SK-N-SH (cell line): Measurements from ENCODE around the gene PROM2. TPM values are rescaled to one million over a fixed set of nuclear protein-coding genes. Genes with fewer than 3 reads are reported as not detected.

Experiments
- CTCF ChIA-PET: fragments of 300-600, 350-600 bp; formaldehyde crosslinking; extraction: SDS; loops from one replicate; lab custom pipeline; 2021; lab: Yijun Ruan, JAX
- POLR2A ChIA-PET: fragments of 350-600 bp; sonication (Branson Sonifier 250); formaldehyde crosslinking; extraction: SDS; loops from one replicate; lab custom pipeline; 2020; ENCODE audit warnings: antibody characterized with exemption, inconsistent platforms; lab: Yijun Ruan, JAX
- DNase-seq: peaks from one replicate; pipeline ENCODE4 v3.0.0; 2012
- H2AFZ ChIP-seq: fragments of 200-600 bp; sonication (generic); 2 replicates; pipeline ENCODE4 v1.8.1; 2016; ENCODE audit warnings: antibody characterized with exemption, mild to moderate bottlenecking, low read depth
- H3F3A ChIP-seq: fragments of 200-600 bp; sonication (generic); replicated peaks from 2 replicates; pipeline ENCODE3; 2016; ENCODE audit warnings: antibody characterized with exemption, mild to moderate bottlenecking; ENCODE audit not compliant: insufficient read depth
- H3K27ac ChIP-seq, 2 experiments: fragments of 200-500 bp in 1 of 2; fragments of 200-600 bp in 1 of 2; sonication (Bioruptor generic) in 1 of 2; sonication (generic), shearing (Covaris generic) in 1 of 2; 2 replicates each; pipeline versions ENCODE4 v1.5.1 to v1.6.1; 2014 to 2016; ENCODE audit warnings: low read depth in 2 of 2, inconsistent platforms in 1 of 2, low read length in 1 of 2, mild to moderate bottlenecking in 1 of 2, mixed read lengths in 1 of 2
- H3K27me3 ChIP-seq: fragments of 200-600 bp; sonication (generic), shearing (Covaris generic); 2 replicates; pipeline ENCODE4 v1.6.1; 2016; ENCODE audit warnings: mixed run types; ENCODE audit not compliant: insufficient read depth
- H3K36me3 ChIP-seq, 2 experiments: fragments of 200-500 bp in 1 of 2; fragments of 200-600 bp in 1 of 2; sonication (Bioruptor generic) in 1 of 2; sonication (generic) in 1 of 2; replicated peaks in 1 of 2; 2 replicates each; pipeline versions ENCODE3 to v1.5.1; 2014 to 2016; ENCODE audit warnings: low read length in 1 of 2, mild to moderate bottlenecking in 1 of 2; ENCODE audit not compliant: insufficient read depth in 2 of 2, control insufficient read depth in 1 of 2
- H3K4me1 ChIP-seq, 2 experiments: fragments of 200-500 bp in 1 of 2; fragments of 200-600 bp in 1 of 2; sonication (Bioruptor generic) in 1 of 2; sonication (generic), shearing (Covaris generic) in 1 of 2; 2 replicates each; pipeline versions ENCODE4 v1.5.1 to v1.6.1; 2014 to 2016; ENCODE audit warnings: low read depth in 1 of 2, low read length in 1 of 2, mixed run types in 1 of 2; ENCODE audit not compliant: insufficient read depth in 2 of 2, control insufficient read depth in 1 of 2
- H3K4me2 ChIP-seq: fragments of 200-600 bp; sonication (generic), shearing (Covaris generic); 2 replicates; pipeline ENCODE4 v1.6.1; 2017; ENCODE audit warnings: mixed run types
- H3K4me3 ChIP-seq, 2 experiments: fragments of 200-500 bp in 1 of 2; fragments of 200-600 bp in 1 of 2; sonication (Bioruptor generic) in 1 of 2; sonication (generic), shearing (Covaris generic) in 1 of 2; 2 replicates each; pipeline versions ENCODE4 v1.5.1 to v1.8.1; 2014 to 2016; ENCODE audit warnings: low read depth in 2 of 2, inconsistent platforms in 1 of 2, low read length in 1 of 2, mild to moderate bottlenecking in 1 of 2, mixed read lengths in 1 of 2, moderate library complexity in 1 of 2
- H3K79me2 ChIP-seq: fragments of 200-600 bp; sonication (generic); 2 replicates; pipeline ENCODE4 v1.8.1; 2017; ENCODE audit warnings: mild to moderate bottlenecking; ENCODE audit not compliant: insufficient read depth
- H3K9ac ChIP-seq: fragments of 200-600 bp; sonication (generic); 2 replicates; pipeline ENCODE4 v1.6.1; 2017; ENCODE audit warnings: mixed run types
- H3K9me2 ChIP-seq: fragments of 200-600 bp; sonication (generic); 2 replicates; pipeline ENCODE4 v1.6.1; 2017; ENCODE audit warnings: mixed run types
- H3K9me3 ChIP-seq: fragments of 200-600 bp; sonication (generic); 2 replicates; pipeline ENCODE4 v1.6.1; 2017; ENCODE audit warnings: mixed run types, mild to moderate bottlenecking, moderate library complexity
- H4K20me1 ChIP-seq: fragments of 200-600 bp; sonication (generic); 2 replicates; pipeline ENCODE4 v1.6.1; 2017; ENCODE audit warnings: mild to moderate bottlenecking, mixed run types; ENCODE audit not compliant: insufficient read depth
- CHD2 ChIP-seq: fragments of 150-350 bp; IDR thresholded peaks from 2 replicates; pipeline ENCODE4 v1.6.1; 2018; ENCODE audit warnings: low read length; ENCODE audit not compliant: partially characterized antibody
- EP300 ChIP-seq, 2 experiments: IDR thresholded peaks; 2 replicates each; pipeline versions ENCODE4 v1.4.0 to v1.6.1; 2012; ENCODE audit warnings: borderline replicate concordance in 1 of 2, low read depth in 1 of 2, low read length in 1 of 2
- EZH2phosphoT487 ChIP-seq: fragments of 200-600 bp; sonication (generic); IDR thresholded peaks from 2 replicates; pipeline ENCODE4 v1.6.1; 2017; ENCODE audit warnings: low read depth, mixed run types, mild to moderate bottlenecking, antibody characterized with exemption, moderate library complexity, borderline replicate concordance
- FOXJ3 ChIP-seq: sonication (generic); formaldehyde crosslinking; IDR thresholded peaks from 2 replicates; pipeline ENCODE4 v1.5.1; 2020; ENCODE audit warnings: mild to moderate bottlenecking, missing genetic modification reagents
- JUND ChIP-seq: IDR thresholded peaks from 2 replicates; pipeline ENCODE4 v1.4.0; 2012
- MEF2A ChIP-seq: IDR thresholded peaks from 2 replicates; pipeline ENCODE4 v1.4.0; 2012; ENCODE audit warnings: low read depth, borderline replicate concordance
- MXI1 ChIP-seq: IDR thresholded peaks from 2 replicates; pipeline ENCODE4 v1.6.1; 2012; ENCODE audit warnings: mild to moderate bottlenecking, low read depth, low read length, improper control_type of control experiment
- RAD21 ChIP-seq: IDR thresholded peaks from 2 replicates; pipeline ENCODE4 v1.6.1; 2012; ENCODE audit warnings: mild to moderate bottlenecking, low read length
- RFX5 ChIP-seq: IDR thresholded peaks from 2 replicates; pipeline ENCODE4 v1.6.1; 2012; ENCODE audit warnings: mild to moderate bottlenecking, improper control_type of control experiment, low read length
- RXRA ChIP-seq: IDR thresholded peaks from 2 replicates; pipeline ENCODE4 v1.4.0; 2012; ENCODE audit warnings: low read depth, mild to moderate bottlenecking, borderline replicate concordance
- SIN3A ChIP-seq: IDR thresholded peaks from 2 replicates; pipeline ENCODE4 v1.6.1; 2012; ENCODE audit warnings: low read depth, mild to moderate bottlenecking, low read length, moderate library complexity, borderline replicate concordance
- SMC3 ChIP-seq: IDR thresholded peaks from 2 replicates; pipeline ENCODE4 v1.6.1; 2012; ENCODE audit warnings: low read depth, low read length, improper control_type of control experiment
- TEAD4 ChIP-seq: IDR thresholded peaks from 2 replicates; pipeline ENCODE4 v1.4.0; 2012; ENCODE audit warnings: mild to moderate bottlenecking, borderline replicate concordance; ENCODE audit not compliant: insufficient read depth
- USF2 ChIP-seq: fragments of 150-350 bp; IDR thresholded peaks from 2 replicates; pipeline ENCODE4 v1.6.1; 2017; ENCODE audit warnings: antibody characterized with exemption, low read length, low read depth, borderline replicate concordance
- WGBS: methylation state at CpG from one replicate; pipeline ENCODE4 v1.1.6; 2017; ENCODE audit warnings: low lambda C conversion rate; 5-methylcytosine and 5-hydroxymethylcytosine counted together
- polyA plus RNA-seq, 3 experiments: library from polyadenylated mRNA; depleted of rRNA; stranded (reverse); fragments of >200 nt; gene quantifications; 2 replicates each; pipeline ENCODE4 v1.2.3, GENCODE V29; 2012
- TF ChIP-seq, protein P1 (sequence below): IDR thresholded peaks from 2 replicates; pipeline ENCODE4 v1.6.1; 2012; ENCODE audit warnings: mild to moderate bottlenecking, low read depth, low read length, moderate library complexity
- TF ChIP-seq, protein P2 (sequence below): IDR thresholded peaks from 2 replicates; pipeline ENCODE4 v1.4.0; 2012; ENCODE audit warnings: low read depth

The PROM2 gene
- polyA plus RNA-seq, 1 of the 3 experiments (the other 2 are of a cell fraction) = 0.38 TPM

- TF ChIP-seq, protein P1, sequence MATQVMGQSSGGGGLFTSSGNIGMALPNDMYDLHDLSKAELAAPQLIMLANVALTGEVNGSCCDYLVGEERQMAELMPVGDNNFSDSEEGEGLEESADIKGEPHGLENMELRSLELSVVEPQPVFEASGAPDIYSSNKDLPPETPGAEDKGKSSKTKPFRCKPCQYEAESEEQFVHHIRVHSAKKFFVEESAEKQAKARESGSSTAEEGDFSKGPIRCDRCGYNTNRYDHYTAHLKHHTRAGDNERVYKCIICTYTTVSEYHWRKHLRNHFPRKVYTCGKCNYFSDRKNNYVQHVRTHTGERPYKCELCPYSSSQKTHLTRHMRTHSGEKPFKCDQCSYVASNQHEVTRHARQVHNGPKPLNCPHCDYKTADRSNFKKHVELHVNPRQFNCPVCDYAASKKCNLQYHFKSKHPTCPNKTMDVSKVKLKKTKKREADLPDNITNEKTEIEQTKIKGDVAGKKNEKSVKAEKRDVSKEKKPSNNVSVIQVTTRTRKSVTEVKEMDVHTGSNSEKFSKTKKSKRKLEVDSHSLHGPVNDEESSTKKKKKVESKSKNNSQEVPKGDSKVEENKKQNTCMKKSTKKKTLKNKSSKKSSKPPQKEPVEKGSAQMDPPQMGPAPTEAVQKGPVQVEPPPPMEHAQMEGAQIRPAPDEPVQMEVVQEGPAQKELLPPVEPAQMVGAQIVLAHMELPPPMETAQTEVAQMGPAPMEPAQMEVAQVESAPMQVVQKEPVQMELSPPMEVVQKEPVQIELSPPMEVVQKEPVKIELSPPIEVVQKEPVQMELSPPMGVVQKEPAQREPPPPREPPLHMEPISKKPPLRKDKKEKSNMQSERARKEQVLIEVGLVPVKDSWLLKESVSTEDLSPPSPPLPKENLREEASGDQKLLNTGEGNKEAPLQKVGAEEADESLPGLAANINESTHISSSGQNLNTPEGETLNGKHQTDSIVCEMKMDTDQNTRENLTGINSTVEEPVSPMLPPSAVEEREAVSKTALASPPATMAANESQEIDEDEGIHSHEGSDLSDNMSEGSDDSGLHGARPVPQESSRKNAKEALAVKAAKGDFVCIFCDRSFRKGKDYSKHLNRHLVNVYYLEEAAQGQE = no peak
- TF ChIP-seq RXRA = no peak
- no peak for TF ChIP-seq TEAD4
- TF ChIP-seq JUND = no peak
- no peak for TF ChIP-seq EZH2phosphoT487
- no peak for TF ChIP-seq CHD2
- no peak for TF ChIP-seq USF2
These were observed 43.6 kb downstream of the PROM2 start (continued) for GRCh38 chr2:95317665-95318425.

- POLR2A ChIA-PET = no interaction called here
- no peak overlapping the region for H3K4me2 ChIP-seq
- no peaks in the 10 kb centered on the region for H3F3A ChIP-seq
- no peaks in the 10 kb centered on the region for H3K9me3 ChIP-seq
- H3K27ac ChIP-seq = no peak overlapping the region
- TF ChIP-seq CHD2 (no peak), MXI1 (no peak), RAD21 (no peak), EZH2phosphoT487 (no peak), SIN3A (no peak), RFX5 (no peak), EP300 (IDR thresholded peaks at IDR 0.05; ENCODE audit: borderline replicate concordance in 1 of 2, low read depth in 1 of 2, low read length in 1 of 2) (no peak), RXRA (no peak), MEF2A (no peak), FOXJ3 (CRISPR knock-in tag) (no peak), USF2 (no peak), SMC3 (no peak)
- TF ChIP-seq, protein P2, sequence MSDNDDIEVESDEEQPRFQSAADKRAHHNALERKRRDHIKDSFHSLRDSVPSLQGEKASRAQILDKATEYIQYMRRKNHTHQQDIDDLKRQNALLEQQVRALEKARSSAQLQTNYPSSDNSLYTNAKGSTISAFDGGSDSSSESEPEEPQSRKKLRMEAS = no peak
- 49% methylated on average over 13 of the region's 13 CpGs for WGBS
- no peak overlapping the region for H3K4me3 ChIP-seq
- H3K9ac ChIP-seq = no peak overlapping the region
- no peaks in the 10 kb centered on the region for H3K4me1 ChIP-seq
- H3K27me3 ChIP-seq = no peaks in the 10 kb centered on the region
- no peaks in the 10 kb centered on the region for H4K20me1 ChIP-seq
- no peaks in the 10 kb centered on the region for H3K36me3 ChIP-seq
- no peak for DNase-seq
- CTCF ChIA-PET = interaction anchor here (1.7 kb wide), 1 partner anchor 87 kb away, joined by 9 read pairs; no protein-coding TSS in a partner anchor
- H3K9me2 ChIP-seq = no peaks in the 10 kb centered on the region
- no peak overlapping the region for H2AFZ ChIP-seq
- H3K79me2 ChIP-seq = no peaks in the 10 kb centered on the region
These were observed 44.4 kb downstream of the PROM2 start for GRCh38 chr2:95318431-95319220.
